DND-41 (cell line): ENCODE measurements around the gene PDE6G.

Source experiments
- EZH2 ChIP-seq: IDR thresholded peaks from 3 replicates; pipeline ENCODE4 v1.6.1; 2012; ENCODE audit warnings: borderline replicate concordance, low read depth, mild to moderate bottlenecking, moderate library complexity, low read length, inconsistent platforms; ENCODE audit not compliant: severe bottlenecking
- TF ChIP-seq, protein P1 (sequence below): IDR thresholded peaks from 2 replicates; pipeline ENCODE4 v1.5.1; 2012; ENCODE audit warnings: borderline replicate concordance, low read length, moderate library complexity, mild to moderate bottlenecking; ENCODE audit not compliant: poor library complexity, severe bottlenecking; ENCODE audit errors: extremely low read depth

DNA sequence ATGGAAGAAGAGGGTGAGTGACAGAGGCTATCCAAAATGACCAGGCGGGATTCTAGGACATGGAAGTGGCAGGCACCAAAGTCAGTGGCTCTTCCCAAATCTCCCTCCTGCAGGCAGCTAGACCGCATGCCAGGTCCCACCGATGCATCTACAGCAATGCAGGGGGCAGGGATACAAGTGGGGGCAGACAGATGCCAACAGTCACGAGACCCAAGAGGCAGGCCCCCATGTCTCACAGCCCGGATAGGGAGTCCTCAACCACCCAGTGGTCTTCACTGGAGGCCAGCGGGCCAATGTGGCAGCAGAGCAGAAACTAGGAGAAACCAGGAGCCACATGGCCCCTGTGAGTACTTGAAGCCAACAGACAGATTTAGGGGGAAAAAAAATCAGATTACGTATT, 39.5 kb downstream of the PDE6G start:
- TF ChIP-seq EZH2, result no peak
- TF ChIP-seq, protein P1, sequence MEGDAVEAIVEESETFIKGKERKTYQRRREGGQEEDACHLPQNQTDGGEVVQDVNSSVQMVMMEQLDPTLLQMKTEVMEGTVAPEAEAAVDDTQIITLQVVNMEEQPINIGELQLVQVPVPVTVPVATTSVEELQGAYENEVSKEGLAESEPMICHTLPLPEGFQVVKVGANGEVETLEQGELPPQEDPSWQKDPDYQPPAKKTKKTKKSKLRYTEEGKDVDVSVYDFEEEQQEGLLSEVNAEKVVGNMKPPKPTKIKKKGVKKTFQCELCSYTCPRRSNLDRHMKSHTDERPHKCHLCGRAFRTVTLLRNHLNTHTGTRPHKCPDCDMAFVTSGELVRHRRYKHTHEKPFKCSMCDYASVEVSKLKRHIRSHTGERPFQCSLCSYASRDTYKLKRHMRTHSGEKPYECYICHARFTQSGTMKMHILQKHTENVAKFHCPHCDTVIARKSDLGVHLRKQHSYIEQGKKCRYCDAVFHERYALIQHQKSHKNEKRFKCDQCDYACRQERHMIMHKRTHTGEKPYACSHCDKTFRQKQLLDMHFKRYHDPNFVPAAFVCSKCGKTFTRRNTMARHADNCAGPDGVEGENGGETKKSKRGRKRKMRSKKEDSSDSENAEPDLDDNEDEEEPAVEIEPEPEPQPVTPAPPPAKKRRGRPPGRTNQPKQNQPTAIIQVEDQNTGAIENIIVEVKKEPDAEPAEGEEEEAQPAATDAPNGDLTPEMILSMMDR, result no peak
